GM21717 (cell line): Measurements from ENCODE around the gene CABP2.
"Not testable (repeated sequence)": the region's sequence is repeated elsewhere in the genome, so short reads cannot be mapped to it uniquely, and the experiment has no call there.

Experiments
- ATAC-seq: cut with Tn5 transposase; IDR thresholded peaks from one replicate; pipeline ENCODE4 v1.9.1; 2021; ENCODE audit warnings: mild to moderate bottlenecking, moderate library complexity; ENCODE audit not compliant: unreplicated experiment

The CABP2 gene

DNA sequence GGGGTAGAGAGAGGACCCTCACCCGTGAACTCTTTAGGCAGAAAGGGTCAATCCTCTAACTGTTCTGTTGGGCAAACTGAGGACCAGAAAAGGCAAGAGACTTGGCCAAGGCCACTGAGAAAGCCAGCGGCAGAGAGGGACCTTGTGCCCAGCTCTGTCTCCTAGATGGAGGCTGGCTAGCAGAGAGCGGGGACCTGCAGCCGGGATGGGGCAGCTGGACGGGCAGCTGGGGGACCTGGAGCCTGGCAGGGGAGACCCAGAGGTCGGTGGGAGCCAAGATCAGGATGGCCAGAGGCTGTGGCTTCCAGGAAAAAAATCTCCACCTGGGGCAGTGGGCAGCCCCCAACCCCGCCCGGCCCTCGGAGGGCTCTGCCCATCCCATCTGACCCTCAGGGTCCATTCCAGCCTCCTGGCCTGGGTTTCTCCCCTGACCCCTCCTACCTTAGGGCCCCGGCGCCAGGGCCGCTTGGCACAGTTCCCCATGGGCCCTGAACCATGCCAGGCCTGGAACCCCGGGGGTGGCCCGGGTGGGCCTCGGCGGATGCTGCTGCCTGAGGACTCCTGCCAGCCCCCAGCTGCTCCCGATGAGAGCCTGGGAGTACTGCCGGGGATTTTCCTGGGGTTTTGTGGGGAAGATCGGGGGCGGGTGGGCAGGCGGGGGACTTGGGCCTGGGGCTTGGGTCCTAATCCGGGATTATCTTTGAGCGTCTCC lies at the start of gene CABP2:
CABP2 (minus strand) TSS at position 603 of the 712 bp plus-strand sequence; CDS start at position 483, 120 bp downstream.
- ATAC-seq = no peak

DNA sequence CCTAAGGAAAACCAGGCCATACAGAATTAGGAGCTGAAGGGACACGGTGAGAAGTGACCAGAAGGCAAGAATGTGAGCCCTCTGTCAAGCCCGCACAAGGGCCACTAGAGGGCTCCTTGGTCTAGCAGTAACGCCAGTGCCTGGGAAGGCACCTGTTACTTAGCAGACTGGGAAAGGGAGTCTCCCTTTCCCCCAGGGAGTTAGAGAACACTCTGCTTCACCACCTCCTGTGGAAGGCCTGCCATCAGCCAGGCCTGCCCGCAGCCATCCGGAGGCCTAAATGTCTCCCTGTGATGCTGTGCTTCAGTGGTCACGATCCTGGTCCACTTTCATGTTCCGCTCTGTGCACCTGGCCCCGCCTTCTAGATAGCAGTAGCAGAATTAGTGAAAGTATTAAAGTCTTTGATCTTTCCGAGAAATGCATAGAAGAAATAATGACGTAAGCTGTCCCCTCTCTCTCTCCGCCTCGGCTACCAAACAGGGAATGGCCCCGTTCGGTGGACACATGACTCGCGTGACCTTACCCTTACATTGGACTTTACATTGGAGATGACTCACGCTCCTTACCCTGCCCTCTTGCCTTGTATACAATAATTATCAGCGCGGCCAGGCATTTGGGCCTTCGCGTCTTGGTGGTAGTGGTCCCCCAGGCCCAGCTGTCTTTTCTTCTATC lies 49.6 kb upstream of the CABP2 start:
- ATAC-seq = no peak

DNA sequence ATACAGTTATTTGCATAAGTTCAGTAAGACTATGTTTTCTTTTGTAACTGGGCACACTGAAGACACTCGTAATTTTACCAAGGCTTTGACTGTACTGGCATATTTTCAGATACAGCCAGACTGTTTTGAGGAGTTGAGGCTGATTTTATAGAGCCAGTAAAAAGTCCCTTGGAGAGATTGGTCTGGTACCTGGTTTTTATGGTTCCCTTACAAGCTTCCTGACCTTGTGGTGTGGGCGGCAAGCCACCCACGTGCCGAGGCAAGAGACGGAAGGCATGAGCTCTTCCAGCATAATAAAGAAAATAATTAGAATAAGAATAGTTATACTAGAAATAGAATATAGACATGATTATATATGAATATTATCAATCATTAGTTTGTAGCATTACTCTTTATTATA lies 49.1 kb upstream of the CABP2 start:
- no peak for ATAC-seq

DNA sequence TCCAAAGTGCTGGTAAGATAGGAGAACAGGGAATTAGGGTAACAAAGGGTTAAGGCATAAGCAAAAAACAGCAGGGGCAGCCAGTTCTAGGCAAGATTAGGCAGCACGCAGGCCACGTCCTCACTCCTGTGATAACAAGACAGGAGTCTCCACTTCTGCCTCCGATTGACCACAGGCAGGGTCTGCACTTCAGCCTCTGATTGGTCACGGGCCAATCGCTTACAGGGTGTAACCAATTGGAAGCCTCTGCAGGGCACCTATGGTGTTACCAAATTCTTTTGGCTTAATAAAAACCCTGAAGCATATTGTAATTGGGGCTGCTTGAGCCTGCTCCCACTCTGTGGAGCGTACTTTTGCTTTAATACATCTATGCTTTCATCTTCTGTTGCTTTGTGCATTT lies 48.2 kb upstream of the CABP2 start:
- ATAC-seq = no peak

DNA sequence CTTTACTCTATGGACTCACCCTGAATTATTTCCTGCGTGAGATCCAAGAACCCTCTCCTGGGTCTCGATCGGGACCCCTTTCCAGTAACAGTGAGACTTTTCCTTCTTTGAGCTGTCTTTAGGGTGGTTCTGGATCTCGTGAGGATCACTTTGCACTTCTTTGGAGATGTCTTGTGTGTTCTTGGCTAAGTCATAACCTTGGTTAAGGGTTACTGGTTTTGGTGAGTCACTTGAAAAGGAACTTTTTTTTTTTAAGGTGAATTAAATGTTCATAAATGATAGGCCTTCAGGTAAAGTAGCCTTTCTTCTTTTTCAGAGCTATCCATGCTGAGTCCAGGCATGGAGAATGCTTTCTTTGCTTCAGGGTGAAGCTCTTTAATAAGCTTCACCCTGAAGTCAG lies 41.0 kb upstream of the CABP2 start:
- ATAC-seq = no peak

DNA sequence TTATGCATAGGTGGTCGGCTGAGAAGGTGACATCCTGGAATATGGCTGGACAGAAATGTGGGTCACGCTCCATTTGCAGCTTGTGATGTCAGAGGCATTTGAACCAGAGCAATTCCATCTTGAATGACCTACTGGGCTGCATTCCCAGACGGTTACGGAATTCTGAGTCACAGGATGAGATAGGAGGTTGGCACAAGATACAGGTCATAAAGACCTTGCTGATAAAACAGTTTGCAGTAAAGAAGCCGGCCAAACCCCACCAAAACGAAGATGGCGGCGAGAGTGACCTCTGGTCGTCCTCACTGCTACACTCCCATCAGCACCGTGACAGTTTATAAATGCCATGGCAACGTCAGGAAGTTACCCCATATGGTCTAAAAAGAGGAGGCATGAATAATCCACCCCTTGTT lies 40.5 kb upstream of the CABP2 start:
- not testable (repeated sequence) for ATAC-seq

DNA sequence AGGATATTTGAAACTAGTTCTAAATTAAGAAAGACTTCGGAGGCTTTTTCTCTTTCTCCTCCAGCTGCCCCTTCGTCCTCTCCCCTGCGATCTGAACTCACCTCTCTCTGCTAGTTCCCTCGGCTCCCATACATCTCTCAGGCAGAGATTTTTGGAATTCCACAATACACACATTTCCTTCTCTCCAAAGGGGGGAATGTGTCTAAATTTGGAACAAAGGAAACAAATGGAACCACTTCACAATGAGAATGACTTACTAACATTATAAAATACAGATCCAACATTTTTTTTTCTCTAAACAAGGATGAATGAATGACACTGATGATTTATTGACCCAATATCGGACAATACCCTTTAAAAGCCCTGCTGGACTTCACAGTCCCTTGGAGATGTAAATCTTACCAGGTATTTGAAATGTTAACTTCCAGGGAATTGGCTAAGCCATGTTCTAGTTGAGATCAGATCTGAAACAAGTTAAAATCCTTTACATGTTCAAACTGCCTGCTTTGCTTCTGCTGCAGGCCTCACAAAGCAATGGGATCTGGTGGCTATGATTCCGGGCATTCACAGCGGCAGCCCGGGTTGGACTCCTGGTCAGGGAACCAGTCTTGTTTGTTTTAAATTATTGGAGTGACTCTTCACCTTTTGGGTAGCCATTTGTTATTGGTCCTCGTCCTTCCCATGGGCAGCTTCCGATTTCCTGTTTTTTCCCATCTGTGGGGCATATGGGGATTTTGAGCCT lies 39.9 kb upstream of the CABP2 start:
- ATAC-seq = no peak

DNA sequence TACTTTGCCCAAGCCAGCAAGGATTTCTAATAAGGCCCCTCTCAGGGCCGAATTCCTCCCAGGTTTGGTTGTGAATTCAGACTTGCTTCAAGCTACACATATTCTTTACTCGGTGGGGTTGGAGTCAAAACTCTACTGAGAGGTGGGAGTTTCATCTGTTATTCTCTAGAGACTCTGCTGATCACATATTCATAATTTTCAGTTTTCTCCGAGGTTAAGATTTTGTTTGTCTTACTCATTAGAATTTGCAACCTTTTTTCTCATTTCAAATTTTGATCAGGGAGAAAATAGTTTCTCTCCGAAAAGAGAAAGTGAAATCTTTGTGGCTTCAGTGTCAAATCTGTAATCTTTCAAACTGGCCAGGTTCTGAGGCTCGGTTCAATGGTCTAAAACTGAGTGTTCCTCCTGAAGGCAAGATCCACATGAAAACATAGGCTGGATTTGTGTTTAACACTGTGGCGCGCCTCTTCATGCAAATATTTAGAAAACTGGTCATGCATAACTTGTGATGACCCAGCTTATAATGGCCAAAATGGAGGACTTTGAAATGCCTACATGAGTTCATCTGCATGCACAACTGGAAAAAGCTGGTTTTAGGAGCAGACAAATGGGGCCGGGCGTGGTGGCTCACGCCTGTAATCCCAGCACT lies 38.8 kb upstream of the CABP2 start:
- no peak for ATAC-seq

DNA sequence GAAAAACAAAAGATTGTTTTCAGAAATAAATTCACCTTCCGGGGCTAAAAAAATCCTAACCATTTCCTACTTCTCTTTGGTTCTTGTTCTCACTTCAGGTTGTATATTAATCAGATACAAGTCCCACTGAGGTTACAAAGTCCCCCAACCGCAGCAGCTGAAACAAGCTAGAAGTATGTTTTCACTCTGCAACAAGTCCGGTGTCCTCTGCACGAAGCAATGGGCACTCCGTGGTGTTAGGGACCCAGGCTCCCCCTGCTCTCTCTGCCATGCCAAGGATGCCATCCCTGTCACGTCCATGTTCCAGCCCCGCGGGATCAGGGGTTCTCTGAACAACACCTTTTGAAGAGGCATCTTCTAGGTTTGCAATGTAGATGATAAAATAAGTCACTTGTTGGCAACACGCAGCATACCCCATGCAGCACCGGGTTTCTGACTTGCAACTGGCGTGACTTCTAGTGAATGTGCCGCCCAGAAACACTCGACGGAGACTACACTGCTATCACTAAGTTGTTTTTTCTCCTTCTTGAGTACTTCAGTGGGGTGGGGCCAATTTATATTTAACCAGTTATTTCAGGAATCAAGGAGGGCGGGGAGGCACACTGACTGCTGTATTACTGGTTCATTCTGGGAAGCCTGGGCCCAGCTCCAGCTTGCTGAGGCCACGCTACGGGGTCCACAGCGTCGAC lies 35.0 kb upstream of the CABP2 start:
- ATAC-seq = no peak

DNA sequence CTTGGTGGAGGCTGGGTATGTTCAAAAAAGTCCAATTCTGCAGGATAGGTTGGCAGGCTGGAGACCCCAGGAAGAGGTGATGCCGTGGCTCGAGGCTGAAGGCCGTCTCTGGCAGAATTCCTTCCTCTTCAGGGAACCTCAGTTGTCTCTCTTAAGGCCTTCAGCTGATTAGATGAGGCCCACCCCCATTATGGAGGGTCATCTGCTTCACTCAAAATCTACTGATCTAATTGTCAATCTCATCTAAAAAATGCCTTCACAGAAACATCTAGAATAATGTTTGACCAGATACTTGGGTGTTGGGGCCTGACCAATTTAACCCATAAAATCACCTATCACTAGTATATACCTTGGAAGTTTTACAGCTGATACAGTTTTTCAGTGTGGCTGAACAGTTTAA lies 33.0 kb upstream of the CABP2 start:
- no peak for ATAC-seq

DNA sequence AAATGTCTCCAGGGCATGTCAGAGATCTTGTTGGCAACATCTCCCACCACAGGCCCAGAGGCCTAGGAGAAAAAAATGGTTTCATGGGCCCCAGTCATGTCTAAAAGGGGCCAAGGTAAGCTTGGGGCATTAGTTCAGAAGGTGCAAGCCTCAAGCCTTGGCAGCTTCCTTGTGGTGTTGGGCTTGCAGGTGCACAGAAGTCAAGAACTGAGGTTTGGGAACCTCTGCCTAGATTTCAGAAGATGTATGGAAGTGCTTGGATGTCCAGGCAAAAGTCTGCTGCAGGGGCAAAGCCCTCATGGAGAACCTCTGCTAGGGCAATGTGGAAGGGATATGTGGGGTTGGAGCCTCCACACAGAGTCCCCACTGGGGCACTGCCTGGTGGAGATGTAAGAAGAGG lies 28.5 kb upstream of the CABP2 start:
- not testable (repeated sequence) for ATAC-seq

DNA sequence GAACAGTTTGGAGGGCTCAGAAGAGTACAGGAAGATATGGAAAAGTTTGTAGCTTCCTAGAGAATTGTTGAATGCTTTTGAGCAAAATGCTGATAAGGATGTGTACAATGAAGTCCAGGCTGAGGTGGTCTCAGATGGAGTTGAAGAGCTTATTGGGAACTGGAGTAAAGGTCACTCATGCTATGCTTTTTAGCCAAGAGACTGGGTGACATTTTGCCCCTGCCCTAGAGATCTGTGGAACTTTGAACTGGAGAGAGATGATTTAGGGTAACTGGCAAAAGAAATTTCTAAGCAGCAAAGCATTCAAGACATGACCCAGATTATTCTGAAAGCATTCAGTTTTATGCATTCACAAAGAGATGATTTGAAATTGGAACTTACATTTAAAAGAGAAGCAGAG lies 27.9 kb upstream of the CABP2 start:
- no peak for ATAC-seq

DNA sequence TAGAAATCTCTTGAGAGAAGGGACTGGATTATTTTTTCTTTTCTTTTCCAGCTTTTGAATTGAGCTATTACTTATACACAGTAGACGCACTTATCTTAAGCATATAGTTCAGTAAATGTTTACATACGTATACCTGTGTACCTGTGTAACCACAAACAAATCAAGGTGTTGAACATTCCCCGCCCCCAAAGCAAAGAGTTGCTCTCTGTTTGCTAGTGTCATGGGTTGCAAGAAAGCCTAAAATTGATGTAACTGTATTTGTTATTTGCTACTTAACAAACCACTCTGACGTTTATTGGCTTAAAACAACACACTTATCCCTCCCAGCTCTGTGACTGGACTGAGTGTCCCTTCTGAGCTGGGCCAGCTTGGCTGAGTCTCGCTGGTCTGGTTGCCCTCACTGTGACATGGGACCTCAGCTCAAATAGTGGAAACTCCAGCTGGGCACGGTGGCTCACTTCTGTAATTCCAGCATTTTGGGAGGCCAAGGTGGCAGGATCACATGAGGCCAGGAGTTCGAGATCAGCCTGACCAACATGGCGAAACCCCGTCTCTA lies 25.4 kb upstream of the CABP2 start:
- no peak for ATAC-seq

DNA sequence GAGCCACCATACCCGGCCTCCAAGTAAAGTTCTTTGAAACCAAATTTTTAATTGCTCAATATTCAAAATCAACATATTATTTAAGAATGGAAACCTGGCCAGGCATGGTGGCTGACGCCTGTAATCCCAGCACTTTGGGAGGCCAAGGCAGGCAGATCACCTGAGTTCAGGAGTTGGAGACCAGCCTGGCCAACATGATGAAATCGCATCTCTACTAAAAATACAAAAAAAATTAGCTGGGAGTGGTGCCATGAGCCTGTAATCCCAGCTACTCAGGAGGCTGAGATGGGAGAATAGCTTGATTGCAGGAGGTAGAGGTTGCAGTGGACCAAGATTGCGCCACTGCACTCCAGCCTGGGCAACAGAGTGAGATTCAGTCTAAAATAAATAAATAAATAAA lies 24.9 kb upstream of the CABP2 start:
- not testable (repeated sequence) for ATAC-seq

DNA sequence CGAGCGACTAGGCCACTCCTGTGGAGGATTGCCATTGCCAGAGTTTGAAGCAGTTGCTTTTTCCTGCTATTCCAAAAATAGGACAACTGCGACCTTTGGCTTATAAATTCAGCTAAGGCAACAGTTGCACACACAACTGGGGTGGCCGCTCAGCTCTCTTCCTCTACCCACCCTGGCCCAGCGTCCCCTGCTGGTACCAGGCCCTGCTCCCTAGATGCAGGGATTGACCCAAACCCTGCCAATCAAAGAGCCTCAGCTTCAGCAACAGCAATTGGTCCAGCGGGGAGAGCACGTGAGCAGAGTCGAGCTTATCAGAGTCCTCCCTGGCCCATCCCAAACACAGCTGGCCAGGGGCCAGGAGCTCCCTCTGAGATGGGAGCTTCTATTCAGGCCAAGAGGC lies 22.0 kb upstream of the CABP2 start:
- ATAC-seq = no peak

DNA sequence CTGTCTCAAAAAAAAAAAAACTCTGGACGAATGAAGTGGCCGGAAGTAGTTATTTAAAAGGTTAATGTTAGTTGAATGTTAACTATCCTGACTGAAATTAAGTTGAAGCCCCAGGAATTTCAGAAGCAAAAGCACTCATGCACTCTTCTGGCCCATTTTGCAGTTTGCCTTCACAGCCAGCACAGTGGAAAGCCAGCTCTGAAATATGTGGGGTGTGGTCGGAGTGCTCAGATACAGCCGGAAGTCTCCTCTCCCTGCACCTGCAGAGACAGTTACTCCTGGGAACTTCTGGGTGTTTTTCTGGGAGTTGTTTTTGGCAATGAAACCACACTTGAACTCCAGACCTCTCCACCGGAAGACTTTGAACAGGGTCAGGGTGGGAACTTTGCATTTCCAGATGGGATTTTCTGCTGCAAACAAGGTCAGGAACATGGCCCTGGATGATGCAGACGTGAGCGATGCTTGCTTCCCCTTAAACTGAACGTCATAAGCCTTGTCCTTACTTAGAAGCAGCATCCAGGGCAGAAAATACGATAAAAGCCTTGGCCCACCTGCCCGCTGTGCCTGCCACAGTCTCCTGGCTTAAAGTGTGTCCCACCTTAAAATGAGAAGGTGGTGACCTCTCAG lies 21.5 kb upstream of the CABP2 start:
- ATAC-seq = no peak

DNA sequence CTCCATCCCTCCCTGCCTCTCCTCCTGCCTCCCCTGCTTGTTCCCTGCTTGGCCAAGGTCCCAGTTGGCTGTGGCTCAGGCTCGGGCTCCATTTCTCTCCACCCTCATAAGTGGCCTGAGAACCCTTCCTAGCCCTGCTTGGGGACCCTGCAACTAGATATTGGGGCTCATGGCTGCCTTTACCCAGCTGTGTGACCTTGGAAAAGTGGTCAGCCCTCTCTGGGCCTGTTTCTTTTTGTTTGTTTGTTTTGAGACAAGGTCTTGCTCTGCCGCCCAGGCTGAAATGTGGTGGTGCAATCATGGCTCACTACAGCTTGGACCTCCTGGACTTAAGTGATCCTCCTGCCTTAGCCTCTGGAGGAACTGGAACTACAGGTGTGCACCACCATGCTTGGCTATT lies 20.3 kb upstream of the CABP2 start:
- ATAC-seq = no peak

DNA sequence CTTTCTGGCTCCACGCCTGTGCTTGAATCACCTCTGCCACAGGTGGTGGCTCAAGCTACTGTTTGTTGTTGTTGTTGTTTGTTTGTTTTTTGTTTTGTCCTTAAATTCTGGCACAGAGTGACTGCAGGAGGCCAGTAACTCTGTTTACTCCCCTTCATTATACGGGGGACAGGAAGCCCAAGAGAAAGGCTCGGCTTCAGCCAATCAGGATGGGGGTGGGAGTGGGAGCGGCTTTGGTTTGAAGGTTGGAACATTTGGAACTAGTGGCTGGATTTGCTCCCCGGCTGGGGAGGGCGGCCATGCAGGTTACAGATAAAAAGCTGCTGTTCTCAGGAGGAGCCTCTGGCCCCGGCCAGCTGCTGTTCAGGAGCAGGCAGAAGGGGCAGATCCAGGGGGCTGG lies 19.7 kb upstream of the CABP2 start:
- ATAC-seq = no peak

DNA sequence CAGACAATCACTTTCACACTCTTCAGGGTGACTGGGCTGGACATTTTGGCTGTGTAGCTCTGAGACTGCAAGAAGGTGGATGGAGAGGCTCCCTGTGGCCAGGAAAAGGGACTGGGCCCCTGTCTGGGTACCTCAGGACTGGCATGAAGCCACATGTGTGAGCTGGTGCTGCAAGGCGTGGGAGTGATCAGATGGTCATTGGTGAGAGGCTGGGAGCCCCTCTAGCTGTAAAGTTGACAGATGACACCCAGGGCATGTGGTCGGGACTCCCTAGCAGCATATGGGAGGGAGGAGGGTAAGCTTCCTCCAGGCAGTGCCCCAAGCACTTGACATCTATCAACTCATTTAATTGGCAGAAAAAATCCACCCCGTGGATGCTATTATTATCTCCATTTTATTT lies 18.9 kb upstream of the CABP2 start:
- no peak for ATAC-seq

DNA sequence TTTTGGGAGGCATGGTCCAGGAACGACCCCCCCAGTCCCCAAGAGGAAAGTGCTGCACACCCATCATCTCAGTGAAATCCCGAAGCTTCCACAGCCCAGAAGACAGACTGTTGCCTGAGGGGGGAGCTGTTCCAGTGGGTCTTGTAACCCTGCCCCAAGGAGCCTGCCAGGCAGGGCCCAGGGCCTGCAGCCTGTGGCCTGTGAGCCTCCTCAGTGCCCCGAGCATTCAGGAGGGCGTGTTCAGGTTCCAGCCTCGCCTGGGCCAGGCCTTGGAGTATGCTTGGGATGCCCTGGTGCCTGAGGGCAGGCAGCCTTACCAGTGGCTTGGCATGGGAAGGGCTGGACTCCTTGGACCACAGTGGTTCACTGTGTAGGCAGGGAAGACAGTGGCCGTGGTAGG lies 18.0 kb upstream of the CABP2 start:
- no peak for ATAC-seq
